ENCODE results near the gene PRR12.

Gene PRR12

DNA sequence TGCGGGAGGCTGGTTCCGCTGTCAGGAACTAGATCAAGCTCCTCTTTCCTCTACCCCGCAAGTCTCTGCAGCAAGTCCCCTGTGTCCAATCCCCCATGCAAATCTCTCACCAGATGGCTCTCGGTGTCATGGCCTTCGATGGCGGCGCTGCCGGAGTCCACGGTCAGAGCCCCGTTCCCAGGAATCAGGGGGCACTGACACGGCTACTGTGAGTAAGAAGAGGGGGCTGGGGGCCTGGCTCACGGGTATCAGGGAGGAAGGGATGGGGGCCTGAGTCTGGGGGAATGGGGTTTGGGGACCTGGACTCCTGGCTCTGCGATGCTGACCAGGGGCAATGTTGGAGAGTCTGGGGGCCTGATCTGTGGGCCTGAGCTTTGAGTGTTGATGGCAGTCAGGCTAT is 55.0 kb downstream of the PRR12 start:
- TF ChIP-seq, protein P1, sequence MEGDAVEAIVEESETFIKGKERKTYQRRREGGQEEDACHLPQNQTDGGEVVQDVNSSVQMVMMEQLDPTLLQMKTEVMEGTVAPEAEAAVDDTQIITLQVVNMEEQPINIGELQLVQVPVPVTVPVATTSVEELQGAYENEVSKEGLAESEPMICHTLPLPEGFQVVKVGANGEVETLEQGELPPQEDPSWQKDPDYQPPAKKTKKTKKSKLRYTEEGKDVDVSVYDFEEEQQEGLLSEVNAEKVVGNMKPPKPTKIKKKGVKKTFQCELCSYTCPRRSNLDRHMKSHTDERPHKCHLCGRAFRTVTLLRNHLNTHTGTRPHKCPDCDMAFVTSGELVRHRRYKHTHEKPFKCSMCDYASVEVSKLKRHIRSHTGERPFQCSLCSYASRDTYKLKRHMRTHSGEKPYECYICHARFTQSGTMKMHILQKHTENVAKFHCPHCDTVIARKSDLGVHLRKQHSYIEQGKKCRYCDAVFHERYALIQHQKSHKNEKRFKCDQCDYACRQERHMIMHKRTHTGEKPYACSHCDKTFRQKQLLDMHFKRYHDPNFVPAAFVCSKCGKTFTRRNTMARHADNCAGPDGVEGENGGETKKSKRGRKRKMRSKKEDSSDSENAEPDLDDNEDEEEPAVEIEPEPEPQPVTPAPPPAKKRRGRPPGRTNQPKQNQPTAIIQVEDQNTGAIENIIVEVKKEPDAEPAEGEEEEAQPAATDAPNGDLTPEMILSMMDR (conservative IDR thresholded peaks at IDR 0.05; ENCODE audit: low read depth, low read length) = no peak
- DNase-seq (ENCODE audit: low read depth) = no peak
- no peak overlapping the region for H3K4me3 ChIP-seq (ENCODE audit: low read length)

DNA sequence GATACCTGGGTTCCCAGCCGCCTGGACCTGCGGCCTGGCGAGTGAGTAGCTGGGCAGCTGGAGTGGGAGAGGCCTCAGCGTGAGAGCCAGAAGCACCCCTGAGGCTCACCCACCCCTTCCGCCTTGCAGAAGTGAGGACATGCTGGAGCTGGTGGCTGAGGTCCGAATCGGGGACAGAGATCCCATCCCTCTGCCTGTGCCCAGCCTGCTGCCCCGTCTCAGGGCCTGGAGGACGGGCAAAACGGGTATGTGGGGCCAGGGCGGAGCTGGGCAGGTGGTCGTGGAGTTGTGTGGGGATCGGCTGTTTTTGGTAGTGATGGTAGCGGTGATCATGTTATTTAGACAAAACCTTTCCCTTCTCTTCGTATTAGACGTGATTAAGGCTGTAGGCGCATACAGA is 55.6 kb downstream of the PRR12 start:
- TF ChIP-seq, protein P1 (conservative IDR thresholded peaks at IDR 0.05; ENCODE audit: low read depth, low read length) = no peak
- no peak for DNase-seq (ENCODE audit: low read depth)
- H3K4me3 ChIP-seq (ENCODE audit: low read length) = no peak overlapping the region

DNA sequence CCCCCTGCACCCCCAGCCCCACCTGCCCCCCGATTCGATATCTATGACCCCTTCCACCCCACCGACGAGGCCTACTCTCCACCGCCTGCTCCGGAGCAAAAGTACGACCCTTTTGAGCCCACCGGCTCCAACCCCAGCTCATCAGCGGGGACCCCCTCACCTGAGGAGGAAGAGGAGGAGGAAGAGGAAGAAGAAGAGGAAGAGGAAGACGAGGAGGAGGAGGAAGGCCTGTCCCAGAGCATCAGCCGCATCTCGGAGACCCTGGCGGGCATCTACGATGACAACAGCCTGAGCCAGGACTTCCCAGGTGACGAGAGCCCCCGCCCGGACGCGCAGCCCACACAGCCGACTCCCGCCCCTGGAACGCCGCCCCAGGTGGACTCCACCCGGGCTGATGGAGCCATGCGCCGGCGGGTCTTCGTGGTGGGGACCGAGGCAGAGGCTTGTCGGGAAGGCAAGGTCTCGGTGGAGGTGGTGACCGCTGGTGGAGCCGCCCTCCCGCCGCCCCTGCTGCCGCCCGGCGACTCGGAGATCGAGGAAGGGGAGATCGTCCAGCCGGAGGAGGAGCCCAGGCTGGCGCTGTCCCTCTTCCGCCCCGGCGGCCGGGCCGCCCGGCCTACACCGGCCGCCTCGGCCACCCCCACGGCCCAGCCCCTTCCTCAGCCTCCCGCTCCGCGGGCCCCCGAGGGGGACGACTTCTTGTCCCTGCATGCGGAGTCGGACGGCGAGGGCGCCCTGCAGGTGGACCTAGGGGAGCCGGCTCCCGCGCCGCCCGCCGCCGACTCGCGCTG is 60.2 kb downstream of the PRR12 start:
- TF ChIP-seq, protein P1 (conservative IDR thresholded peaks at IDR 0.05; ENCODE audit: low read depth, low read length) = no peak
- no peak for DNase-seq (ENCODE audit: low read depth)
- no peak overlapping the region for H3K4me3 ChIP-seq (ENCODE audit: low read length)

DNA sequence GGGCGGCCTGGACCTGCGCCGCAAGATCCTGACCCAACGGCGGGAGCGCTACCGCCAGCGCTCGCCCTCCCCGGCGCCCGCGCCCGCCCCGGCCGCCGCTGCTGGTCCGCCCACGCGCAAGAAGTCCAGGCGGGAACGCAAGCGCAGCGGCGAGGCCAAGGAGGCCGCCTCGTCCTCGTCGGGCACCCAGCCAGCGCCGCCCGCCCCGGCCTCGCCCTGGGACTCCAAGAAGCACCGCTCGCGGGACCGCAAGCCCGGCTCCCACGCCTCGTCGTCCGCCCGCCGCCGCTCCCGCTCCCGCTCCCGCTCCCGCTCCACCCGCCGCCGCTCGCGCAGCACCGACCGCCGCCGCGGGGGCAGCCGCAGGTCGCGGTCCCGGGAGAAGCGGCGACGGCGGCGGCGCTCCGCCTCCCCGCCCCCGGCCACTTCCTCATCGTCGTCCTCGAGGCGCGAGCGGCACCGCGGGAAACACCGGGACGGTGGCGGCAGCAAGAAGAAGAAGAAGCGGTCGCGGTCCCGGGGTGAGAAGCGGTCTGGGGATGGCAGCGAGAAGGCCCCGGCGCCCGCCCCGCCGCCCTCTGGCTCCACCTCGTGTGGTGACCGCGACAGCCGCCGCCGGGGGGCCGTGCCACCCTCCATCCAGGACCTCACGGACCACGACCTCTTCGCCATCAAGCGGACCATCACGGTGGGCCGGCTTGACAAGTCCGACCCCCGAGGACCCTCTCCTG is 61.0 kb downstream of the PRR12 start:
- DNase-seq (ENCODE audit: low read depth) = no peak
- H3K4me3 ChIP-seq (ENCODE audit: low read length) = no peak overlapping the region
- TF ChIP-seq, protein P1 (conservative IDR thresholded peaks at IDR 0.05; ENCODE audit: low read depth, low read length) = no peak

DNA sequence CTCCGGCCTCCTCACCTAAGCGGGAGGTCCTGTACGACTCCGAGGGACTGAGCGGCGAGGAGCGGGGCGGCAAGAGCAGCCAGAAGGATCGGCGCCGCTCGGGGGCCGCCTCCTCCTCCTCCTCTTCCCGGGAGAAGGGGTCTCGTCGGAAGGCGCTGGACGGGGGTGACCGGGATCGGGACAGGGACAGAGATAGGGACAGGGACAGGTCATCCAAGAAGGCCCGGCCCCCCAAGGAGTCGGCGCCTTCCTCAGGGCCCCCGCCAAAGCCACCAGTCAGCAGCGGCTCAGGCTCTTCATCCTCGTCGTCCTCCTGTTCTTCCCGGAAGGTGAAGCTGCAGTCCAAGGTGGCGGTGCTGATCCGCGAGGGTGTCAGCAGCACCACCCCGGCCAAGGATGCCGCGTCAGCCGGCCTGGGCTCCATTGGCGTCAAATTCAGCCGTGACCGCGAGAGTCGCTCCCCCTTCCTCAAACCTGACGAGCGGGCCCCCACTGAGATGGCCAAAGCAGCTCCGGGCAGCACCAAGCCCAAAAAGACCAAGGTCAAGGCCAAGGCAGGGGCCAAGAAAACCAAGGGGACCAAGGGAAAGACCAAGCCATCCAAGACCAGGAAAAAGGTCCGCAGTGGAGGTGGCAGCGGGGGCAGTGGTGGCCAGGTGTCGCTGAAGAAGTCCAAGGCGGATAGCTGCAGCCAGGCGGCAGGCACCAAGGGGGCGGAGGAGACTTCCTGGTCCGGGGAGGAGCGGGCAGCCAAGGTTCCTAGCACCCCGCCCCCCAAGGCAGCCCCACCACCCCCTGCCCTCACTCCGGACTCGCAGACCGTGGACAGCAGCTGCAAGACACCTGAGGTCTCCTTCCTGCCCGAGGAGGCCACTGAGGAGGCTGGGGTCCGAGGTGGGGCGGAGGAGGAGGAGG is 61.8 kb downstream of the PRR12 start:
- no peak overlapping the region for H3K4me3 ChIP-seq (ENCODE audit: low read length)
- TF ChIP-seq, protein P1 (conservative IDR thresholded peaks at IDR 0.05; ENCODE audit: low read depth, low read length) = no peak
- DNase-seq (ENCODE audit: low read depth) = no peak

DNA sequence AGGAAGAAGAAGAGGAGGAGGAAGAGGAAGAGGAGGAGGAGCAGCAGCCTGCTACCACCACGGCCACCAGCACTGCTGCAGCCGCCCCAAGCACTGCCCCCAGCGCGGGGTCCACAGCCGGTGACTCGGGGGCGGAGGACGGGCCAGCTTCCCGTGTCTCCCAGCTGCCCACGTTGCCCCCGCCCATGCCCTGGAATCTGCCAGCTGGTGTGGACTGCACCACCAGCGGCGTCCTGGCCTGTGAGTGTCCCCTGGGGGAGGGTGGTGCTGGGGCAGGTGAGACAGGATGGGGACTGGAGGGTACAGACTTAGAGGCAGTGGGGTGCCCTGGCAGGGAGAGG is 62.5 kb downstream of the PRR12 start:
- TF ChIP-seq, protein P1 (conservative IDR thresholded peaks at IDR 0.05; ENCODE audit: low read depth, low read length) = no peak
- no peak for DNase-seq (ENCODE audit: low read depth)
- no peak overlapping the region for H3K4me3 ChIP-seq (ENCODE audit: low read length)

Data from retinal pigment epithelial cell (primary cell).